ENCODE measurements around the gene MLEC.
A peak's percentile ranks its signal among the peaks of the same experiment; 100 is the strongest.

MLEC gene

GRCh38 chr12:120686690-120687577, at the start of gene MLEC:
Gene MLEC (plus strand): TSS chr12:120687149. CDS start chr12:120687297, 148 bp downstream.
- peak; percentile 96 to 97 for DNase-seq

GRCh38 chr12:120639771-120640721, 46.9 kb upstream of the MLEC start, which contains the start of gene CABP1:
Gene CABP1 (plus strand): TSS chr12:120640626. CDS start chr12:120640686, 60 bp downstream.
- peak; percentile 33 to 75 for DNase-seq

GRCh38 chr12:120640861-120641833, 45.8 kb upstream of the MLEC start:
- peak in 1 of 2 experiments; percentile 10 for DNase-seq

GRCh38 chr12:120642121-120642520, 44.8 kb upstream of the MLEC start:
- DNase-seq, result no peak

GRCh38 chr12:120642826-120643225, 44.1 kb upstream of the MLEC start:
- no peak for DNase-seq

GRCh38 chr12:120643574-120643973, 43.4 kb upstream of the MLEC start:
- DNase-seq, result no peak

GRCh38 chr12:120646044-120646443, 40.9 kb upstream of the MLEC start:
- DNase-seq, result no peak

GRCh38 chr12:120647375-120647755, 39.6 kb upstream of the MLEC start:
- no peak for DNase-seq

GRCh38 chr12:120649442-120650232, 37.3 kb upstream of the MLEC start:
- DNase-seq, result no peak

GRCh38 chr12:120650233-120650690, 36.7 kb upstream of the MLEC start:
- no peak for DNase-seq

GRCh38 chr12:120651821-120652220, 35.1 kb upstream of the MLEC start:
- no peak for DNase-seq

- no peak for DNase-seq
Observed at GRCh38 chr12:120652656-120653435, 34.1 kb upstream of the MLEC start.

GRCh38 chr12:120653611-120654010, 33.3 kb upstream of the MLEC start:
- DNase-seq, result no peak

GRCh38 chr12:120654656-120655055, 32.3 kb upstream of the MLEC start:
- DNase-seq, result no peak

GRCh38 chr12:120656008-120656407, 30.9 kb upstream of the MLEC start:
- no peak for DNase-seq

- no peak for DNase-seq
Observed at GRCh38 chr12:120658286-120659150, 28.4 kb upstream of the MLEC start.

- DNase-seq, result no peak
Observed at GRCh38 chr12:120659151-120659525, 27.8 kb upstream of the MLEC start.

- no peak for DNase-seq
Observed at GRCh38 chr12:120661432-120661831, 25.5 kb upstream of the MLEC start.

- DNase-seq, result no peak
Observed at GRCh38 chr12:120662879-120663278, 24.1 kb upstream of the MLEC start.
